HG03460 (cell line): ENCODE results near the gene IDE.
A peak's percentile ranks its signal among the peaks of the same experiment; 100 is the strongest.
"Not testable (repeated sequence)": the region's sequence is repeated elsewhere in the genome, so short reads cannot be mapped to it uniquely, and the experiment has no call there.

Experiments
- ATAC-seq: cut with Tn5 transposase; IDR thresholded peaks from one replicate; pipeline ENCODE4 v1.9.1; 2021; ENCODE audit not compliant: unreplicated experiment

IDE gene

GRCh38 chr10:92573798-92574547 is at the start of gene IDE:
IDE (minus strand) TSS chr10:92574093; CDS start chr10:92574019, 74 bp downstream.
- ATAC-seq: peak; percentile 67

- no peak for ATAC-seq
These were observed 45.5 kb upstream of the IDE start for GRCh38 chr10:92619368-92619767.

GRCh38 chr10:92615515-92615914 is 41.6 kb upstream of the IDE start:
- no peak for ATAC-seq

DNA sequence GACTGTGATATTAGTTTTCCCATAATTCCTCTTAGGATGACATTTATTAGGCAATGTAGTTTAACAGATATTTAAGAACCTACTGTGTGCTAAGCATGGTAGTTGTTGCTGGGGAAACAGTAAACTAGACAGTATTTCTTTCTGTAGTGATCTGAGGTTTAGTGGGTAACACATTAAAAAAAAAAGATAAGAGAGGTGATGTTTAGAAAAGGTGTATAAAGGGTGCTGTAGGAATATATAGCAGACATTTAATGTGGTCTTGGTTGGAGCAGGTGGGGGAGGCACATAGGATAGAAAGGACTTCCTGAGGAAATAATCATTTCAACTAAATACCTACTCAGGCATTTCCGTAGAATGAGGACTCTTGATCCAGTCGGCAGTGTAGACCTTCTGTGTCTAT is 30.9 kb upstream of the IDE start:
- no peak for ATAC-seq

DNA sequence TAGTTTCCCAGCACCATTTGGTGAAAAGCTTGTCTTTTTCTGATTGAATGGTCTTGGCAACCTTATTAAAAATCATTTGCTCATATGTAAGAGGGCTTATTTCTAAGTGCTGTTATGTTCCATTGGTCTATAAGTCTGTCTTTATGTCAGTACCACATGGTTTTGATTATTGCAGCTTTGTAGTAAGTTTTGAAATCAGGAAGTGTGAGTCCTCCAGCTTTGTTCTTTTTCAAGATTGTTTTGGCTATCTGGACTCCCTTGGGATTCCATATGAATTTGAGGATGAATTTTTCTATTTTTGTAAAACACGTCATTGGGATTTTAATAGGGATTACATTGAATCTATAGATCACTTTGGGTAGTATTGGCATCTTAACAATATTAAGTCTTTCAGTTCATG is 24.4 kb upstream of the IDE start:
- no peak for ATAC-seq

DNA sequence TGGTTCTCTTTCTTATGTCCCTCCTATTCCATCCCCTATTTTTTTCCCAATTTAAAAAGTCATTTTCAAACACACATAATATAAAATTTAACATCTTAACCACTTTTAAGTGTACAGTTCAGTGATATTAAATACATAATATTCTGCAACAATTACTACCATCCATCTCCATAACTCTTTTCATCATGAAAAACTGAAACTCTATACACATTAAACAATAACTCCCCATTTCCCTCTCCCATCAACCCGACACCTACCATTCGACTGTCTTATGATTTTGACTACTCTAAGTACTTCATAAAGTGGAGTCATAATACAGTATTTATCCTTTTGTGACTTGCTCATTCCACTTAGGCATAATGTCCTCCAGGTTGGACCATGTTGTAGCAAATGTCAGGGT is 21.6 kb upstream of the IDE start:
- ATAC-seq: no peak

- no peak for ATAC-seq
These were observed 20.0 kb upstream of the IDE start for GRCh38 chr10:92593619-92594588.

- ATAC-seq: peak; percentile 61
These were observed 19.1 kb upstream of the IDE start, which contains the start of gene KIF11 for GRCh38 chr10:92592761-92593618. KIF11 (plus strand) TSS chr10:92593130; CDS start chr10:92593376, 246 bp downstream.

GRCh38 chr10:92591550-92592022 is 17.7 kb upstream of the IDE start:
- peak; percentile 65 for ATAC-seq

DNA sequence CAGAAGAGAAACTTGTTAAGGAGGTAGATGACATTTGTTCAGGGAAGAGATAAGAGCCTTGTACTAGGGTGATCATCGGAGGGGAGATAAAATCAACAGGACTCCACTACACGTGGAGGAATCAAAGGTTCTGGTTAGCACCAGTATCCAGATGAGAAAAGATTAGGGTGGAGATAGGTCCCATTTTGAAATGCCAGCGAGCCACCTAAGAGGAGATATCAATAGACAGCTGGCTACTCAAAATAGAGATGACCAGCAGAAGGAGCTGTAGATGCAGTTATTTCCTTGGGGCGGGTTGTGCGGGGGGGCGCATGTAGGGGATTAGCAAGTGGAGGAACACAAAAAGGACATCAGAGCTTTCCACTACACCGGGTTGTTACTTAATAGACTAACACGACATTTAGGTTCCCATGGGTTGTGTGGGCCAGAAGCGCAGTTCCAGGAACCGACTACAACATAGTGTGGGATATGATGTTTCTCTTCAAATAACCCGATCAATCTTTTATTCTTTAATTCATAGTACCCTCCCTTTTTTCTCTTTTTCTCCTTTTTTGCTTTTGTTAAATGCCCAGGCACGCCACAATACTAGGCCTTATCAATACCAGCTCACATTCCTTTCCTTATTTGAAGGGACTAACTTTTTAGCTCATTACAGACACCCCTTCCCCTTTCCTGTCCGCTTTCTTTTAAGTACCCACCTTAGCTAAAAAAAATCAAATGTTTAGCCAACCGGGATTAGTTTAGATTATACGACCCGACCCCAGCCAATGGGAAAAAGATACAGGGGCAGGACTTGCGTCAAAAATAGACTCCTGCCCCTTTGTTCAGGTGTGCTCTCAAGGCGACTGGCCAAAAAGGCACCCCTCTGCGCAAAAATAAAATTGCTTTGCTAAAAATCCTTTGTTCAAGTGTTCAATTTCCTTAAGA is 17.0 kb upstream of the IDE start:
- peak; percentile 11 for ATAC-seq

DNA sequence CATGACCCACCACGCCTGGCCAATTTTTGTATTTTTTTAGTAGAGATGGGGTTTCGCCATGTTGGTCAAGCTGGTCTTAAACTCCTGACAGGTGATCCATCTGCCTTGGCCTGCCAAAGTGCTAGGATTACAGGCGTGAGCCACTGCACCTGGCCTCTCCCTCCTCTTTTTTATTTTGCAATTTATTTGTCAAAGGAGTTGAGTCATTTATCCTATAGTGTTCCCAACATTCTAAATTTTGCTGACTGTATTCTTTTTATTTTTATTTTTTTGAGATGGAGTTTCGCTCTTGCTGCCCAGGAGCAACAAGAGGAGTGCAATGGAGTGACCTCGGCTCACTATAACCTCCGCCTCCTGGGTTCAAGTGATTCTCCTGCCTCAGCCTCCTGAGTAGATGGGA is 8.5 kb upstream of the IDE start:
- not testable (repeated sequence) for ATAC-seq

- no peak for ATAC-seq
These were observed 2.1 kb upstream of the IDE start for GRCh38 chr10:92575961-92576360.

DNA sequence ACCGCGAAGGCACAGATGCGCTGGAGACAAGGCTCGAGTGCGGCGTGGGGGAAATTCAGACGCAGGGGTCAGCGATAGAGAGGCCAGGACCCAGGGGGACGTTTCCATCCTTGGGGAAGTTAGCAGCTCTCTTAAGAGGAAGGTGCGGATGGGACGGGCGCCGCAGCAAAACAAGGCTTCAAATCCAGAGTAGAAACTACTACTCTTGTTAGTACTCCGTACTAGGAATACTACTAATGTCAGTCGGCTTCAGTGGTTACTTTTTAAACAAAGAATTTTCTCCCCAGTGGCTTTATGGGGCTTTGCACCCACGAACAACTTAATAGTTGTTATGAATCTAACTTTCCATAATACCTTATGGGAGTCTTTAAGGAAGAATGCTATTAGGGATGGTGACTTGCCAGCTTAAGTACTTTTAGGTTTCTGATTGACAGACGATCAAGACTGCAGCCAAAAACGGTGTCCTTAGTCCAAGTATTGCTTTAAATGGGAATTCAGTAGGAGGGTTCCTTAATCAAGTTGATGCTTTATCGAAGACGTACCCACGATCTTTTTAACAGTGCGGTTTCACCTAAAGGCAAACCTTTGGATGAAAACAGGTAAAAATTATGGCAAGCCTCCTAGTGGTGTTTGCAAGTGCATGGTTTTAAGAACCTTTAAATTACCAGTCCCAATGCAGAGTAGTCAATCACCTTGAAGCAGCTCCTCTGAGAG is 812 bp upstream of the IDE start:
- ATAC-seq: peak; percentile 7

DNA sequence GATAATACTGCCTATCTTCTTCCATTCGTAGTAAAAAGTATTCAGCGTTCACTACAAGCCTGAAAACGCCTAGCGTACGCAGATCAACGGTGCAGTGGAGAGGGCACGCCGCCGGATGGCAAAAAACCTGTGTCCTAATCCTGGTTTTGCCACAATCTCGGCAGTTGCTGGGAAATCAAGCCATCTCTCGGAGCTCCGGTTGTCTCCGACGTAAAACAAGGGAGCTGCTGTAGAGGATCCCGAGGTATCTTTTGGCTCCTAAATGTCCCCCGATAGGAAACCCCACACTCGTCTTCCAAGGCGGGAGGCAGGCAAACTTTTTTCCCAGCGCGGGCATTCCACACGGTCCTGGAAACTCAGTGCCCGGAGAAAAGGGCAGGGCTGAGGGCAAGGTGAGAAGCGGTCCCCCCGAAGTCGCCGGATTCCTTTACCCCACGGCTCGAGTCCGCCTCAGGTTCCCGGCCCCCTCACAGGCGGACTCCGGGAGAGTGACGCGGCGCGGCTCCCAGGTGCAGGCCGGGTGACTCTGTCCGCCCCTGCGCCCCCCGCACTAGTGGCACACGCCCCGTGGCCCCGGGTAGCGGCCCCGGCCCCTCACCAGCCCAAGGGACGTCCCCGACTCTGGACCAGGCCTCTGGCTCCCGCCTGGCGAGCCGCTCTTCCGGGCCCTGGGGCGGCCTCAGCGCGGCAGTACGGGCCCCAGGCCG is 649 bp downstream of the IDE start:
- ATAC-seq: peak; percentile 37

DNA sequence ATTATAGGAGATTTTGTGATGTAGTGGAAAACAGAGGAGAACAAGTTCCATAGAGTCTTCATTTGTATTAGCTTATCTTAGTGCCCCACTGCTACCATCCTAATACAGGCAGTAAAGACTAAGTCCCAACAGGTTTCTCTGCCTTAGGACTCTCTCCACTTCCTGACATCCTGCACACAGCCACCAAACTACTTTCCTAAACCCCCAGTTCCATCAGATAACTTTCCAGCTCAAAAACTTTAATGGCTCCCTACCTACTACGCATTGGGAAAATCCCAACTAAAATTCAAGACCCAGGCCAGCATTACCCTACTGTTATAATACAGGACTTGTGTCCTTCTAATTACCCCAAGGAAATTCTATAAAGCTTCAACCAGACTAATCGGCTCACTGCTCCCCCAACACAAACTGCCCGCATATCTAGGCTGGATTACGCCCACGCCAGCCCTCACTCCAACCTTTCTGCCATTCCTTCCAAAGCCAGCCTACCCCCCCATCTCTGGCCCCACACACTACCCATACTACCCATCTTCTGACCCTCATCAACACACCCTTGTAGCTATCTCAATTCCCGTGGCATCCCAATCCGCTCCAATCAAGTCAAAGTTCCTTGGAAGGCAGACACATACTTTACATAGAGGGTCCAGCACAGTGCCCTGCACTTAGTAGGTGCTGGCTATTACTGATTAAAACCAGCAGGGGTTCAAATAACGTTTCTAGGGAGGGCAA is 1.4 kb downstream of the IDE start:
- no peak for ATAC-seq

DNA sequence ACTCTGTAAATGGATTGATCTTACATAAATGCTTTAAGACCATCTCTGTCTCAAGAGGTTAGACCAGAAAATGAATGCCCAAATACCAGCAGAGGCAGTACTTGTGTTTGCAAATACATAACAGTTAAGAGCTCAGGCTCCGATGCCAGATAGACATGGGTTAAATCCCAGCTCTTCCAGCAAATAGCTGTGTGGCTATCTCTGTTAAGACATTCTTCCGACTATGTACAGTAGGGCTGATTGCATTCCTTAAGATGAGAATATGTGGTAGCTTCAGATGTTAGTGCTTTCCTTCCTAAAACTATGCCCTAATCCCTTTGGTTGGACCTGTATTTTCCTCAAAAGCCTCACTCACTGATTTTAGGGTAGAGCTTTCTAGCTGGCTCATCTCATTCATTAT is 2.2 kb downstream of the IDE start:
- ATAC-seq: no peak

GRCh38 chr10:92569663-92570062 is 4.2 kb downstream of the IDE start:
- not testable (repeated sequence) for ATAC-seq

DNA sequence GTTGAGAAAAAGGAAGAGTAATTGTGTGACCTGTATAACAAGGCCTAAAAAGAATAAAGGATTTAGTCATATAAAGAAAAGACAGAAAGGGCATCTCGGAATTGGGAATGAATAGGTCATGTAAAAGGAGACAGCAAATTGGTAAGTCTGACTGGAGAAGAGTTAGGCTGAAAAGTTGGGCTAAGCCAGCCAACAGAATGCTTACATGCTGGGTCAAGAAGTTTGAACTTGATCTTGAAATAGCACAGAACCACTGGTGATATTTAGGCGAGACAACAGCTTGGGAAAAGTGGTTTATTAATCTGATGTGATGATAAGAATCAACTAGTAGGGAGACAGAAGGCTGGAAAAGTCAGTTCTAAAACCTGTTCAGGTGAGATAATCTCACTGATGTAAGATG is 4.8 kb downstream of the IDE start:
- no peak for ATAC-seq
